ACC112 (cell line): Measurements from ENCODE around the gene TRUB2.

Experiments used
- H2AFZ ChIP-seq: fragments of 200-600 bp; sonication (generic); one replicate; pipeline ENCODE4 v1.6.0; 2017; ENCODE audit warnings: antibody characterized with exemption, low read length; ENCODE audit not compliant: unreplicated experiment
- H3K27ac ChIP-seq: fragments of 200-600 bp; sonication (generic); 2 replicates; pipeline ENCODE4 v1.5.1; 2014; ENCODE audit warnings: low read depth, mild to moderate bottlenecking, antibody characterized with exemption, low read length, moderate library complexity
- H3K27me3 ChIP-seq: fragments of 200-600 bp; sonication (generic); 2 replicates; pipeline ENCODE4 v1.6.1; 2014; ENCODE audit warnings: mild to moderate bottlenecking, antibody characterized with exemption, low read length, moderate library complexity, mixed read lengths; ENCODE audit not compliant: insufficient read depth
- H3K36me3 ChIP-seq: fragments of 200-600 bp; sonication (generic); 2 replicates; pipeline ENCODE4 v1.6.1; 2016; ENCODE audit warnings: mild to moderate bottlenecking, antibody characterized with exemption, low read length, moderate library complexity, mixed read lengths; ENCODE audit not compliant: insufficient read depth
- H3K4me1 ChIP-seq: fragments of 200-600 bp; sonication (generic); one replicate; pipeline ENCODE4 v1.6.1; 2016; ENCODE audit warnings: low read length, mixed read lengths; ENCODE audit not compliant: insufficient read depth, unreplicated experiment, control insufficient read depth
- H3K4me3 ChIP-seq: fragments of 200-600 bp; sonication (generic); 2 replicates; pipeline ENCODE4 v1.5.1; 2014; ENCODE audit warnings: mild to moderate bottlenecking, low read depth, low read length
- H3K79me2 ChIP-seq: fragments of 200-600 bp; sonication (generic); one replicate; pipeline ENCODE4 v1.6.0; 2016; ENCODE audit warnings: low read length; ENCODE audit not compliant: control insufficient read depth, unreplicated experiment, insufficient read depth

The TRUB2 gene

DNA sequence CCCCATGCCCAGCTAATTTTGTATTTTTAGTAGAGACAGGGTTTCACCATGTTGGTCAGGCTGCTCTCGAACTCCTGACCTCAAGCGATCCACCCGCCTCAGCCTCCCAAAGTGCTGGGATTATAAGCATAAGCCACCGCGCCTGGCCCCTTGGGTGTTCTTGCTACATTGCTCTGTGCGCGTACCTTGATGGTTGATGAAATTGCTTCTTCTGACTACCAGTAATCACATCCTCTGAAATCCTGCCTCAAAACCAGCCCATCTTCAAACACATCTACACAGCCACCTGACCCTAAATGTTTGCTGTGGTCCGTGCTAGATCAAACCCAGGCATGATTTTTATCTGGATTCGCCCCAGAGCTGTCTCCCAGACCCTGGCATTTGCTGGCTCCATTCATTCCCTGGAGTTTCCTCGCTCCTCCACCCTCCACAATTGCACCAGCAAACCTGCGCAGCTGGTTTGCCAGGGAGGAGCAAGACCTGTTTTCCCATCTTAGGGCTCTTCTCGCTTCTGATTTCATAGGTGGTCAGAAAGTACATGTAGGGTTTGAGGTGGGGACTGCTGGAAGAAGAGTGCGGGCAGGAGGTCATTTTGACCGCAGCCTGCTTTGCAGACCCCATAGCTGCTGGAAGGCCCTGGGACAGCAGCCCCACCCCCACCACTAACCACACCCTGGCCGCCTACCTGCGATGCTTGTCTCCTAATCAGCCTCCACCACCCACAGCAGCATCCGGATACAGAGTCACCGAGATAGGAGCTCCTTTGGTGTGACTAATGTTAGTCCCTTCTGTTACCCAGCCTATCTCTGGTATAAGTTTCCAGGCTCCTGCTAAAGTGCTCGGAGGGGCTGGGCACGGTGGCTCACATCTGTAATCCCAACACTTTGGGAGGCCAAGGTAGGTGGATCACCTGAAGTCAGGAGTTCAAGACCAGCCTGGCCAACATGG, 23.4 kb downstream of the TRUB2 start:
- H2AFZ ChIP-seq: no peak overlapping the region
- H3K4me1 ChIP-seq: peaks cover 22% of the 10 kb centered on the region
- no peaks in the 10 kb centered on the region for H3K27me3 ChIP-seq
- H3K27ac ChIP-seq: no peak overlapping the region
- no peaks in the 10 kb centered on the region for H3K79me2 ChIP-seq
- H3K4me3 ChIP-seq: no peak overlapping the region
- no peaks in the 10 kb centered on the region for H3K36me3 ChIP-seq

GRCh38 chr9:128297221-128297773, 24.9 kb downstream of the TRUB2 start:
- no peaks in the 10 kb centered on the region for H3K27me3 ChIP-seq
- H3K4me3 ChIP-seq: no peak overlapping the region
- no peak overlapping the region for H3K27ac ChIP-seq

DNA sequence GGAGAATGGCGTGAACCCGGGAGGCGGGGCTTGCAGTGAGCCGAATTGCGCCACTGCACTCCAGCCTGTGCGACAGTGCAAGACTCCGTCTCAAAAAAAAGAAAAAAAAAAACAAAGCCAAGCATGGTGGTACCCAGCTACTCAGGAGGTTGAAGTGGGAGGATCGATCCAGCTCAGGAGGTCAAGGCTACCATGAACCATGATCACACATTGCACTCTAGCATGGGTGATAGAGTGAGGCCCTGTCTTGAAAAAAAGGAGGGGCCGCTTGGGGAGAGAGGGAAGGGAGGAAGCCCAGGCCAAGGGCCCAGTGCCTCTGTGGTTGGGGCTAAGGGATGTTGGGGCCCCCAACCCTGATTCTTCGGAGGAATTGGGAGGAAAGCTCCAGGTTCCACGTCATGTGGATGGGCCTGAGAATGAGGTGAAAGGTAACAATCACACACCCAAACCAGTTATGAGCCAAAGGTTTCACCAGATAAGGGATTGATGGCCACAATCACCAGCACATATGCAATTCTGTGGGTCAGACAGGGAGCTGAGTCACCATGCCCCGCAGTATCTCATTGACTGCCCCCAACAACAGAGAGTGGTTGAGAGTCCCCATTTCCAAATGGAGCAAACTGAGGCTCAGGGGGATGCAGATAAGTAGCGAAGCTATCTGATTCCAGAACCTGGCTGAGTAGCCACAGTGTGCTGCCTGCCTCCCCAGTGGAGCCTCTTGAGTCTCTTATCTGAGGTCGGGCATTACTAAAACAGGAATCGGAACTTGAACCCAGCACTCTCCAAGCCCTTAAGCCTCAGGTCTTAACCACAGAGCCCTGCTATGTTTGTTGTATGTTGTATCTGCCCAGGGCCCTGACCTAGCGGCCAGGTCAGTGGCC, 25.7 kb downstream of the TRUB2 start:
- no peaks in the 10 kb centered on the region for H3K27me3 ChIP-seq
- H3K4me1 ChIP-seq: peaks cover 22% of the 10 kb centered on the region
- H3K4me3 ChIP-seq: no peak overlapping the region
- H3K36me3 ChIP-seq: no peaks in the 10 kb centered on the region
- no peak overlapping the region; the same call in 1 of the 2 replicates for H3K27ac ChIP-seq
- no peak overlapping the region for H2AFZ ChIP-seq
- H3K79me2 ChIP-seq: no peaks in the 10 kb centered on the region

More at GRCh38 chr9:128297221-128297773, 24.9 kb downstream of the TRUB2 start:
- Histone ChIP-seq H3K36me3 (no peaks in the 10 kb centered on the region), H3K4me1 (peaks cover 22% of the 10 kb centered on the region), H3K79me2 (no peaks in the 10 kb centered on the region), H2AFZ (no peak overlapping the region)

DNA sequence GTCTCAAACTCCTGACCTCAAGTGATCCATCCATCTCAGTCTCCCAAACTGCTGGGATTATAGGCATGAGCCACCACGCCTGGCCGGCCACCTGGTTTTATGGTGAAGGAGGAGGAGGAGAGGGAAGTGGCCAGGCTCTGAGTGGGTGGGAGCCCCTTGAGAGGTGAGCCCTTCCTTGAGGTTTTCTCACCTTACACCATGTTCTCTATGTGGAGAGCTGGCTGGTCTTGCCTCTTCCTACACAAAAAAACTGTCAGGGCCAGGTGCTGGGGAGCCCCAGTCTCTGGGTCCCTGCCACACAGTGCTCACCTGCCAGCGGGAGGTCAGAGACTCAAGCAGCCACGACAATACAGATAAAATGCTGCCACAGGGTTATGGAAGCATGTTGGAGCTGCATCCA, 28.1 kb downstream of the TRUB2 start:
- no peak overlapping the region for H2AFZ ChIP-seq
- peaks cover 16% of the 10 kb centered on the region for H3K4me1 ChIP-seq
- no peaks in the 10 kb centered on the region for H3K79me2 ChIP-seq
- H3K4me3 ChIP-seq: no peak overlapping the region
- no peaks in the 10 kb centered on the region for H3K36me3 ChIP-seq
- H3K27me3 ChIP-seq: no peaks in the 10 kb centered on the region
- no peak overlapping the region for H3K27ac ChIP-seq

GRCh38 chr9:128293091-128293490, 29.2 kb downstream of the TRUB2 start:
- no peak overlapping the region for H3K27ac ChIP-seq

DNA sequence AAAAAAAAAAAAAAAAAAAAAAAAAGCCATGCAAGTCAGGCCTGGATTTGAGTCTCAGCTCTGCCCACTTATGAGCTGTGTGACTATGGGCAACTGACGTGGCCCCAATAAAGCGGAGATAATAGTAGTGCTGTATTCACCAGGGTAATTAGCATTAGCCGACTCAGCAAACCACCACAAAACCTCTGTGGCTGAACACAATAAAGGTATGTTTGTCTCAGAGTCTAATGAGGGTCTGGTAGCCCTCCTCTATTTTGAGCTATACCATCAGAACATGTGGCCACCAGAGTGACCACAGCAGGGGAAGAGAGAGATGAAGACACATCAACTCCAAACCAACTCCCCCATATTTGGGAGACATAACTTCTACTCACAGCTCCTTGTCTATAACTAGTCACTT, 30.2 kb downstream of the TRUB2 start:
- Histone ChIP-seq H3K27ac (no peak overlapping the region), H3K4me1 (peaks cover 14% of the 10 kb centered on the region), H2AFZ (no peak overlapping the region), H3K4me3 (no peak overlapping the region), H3K79me2 (no peaks in the 10 kb centered on the region), H3K36me3 (peaks cover 3% of the 10 kb centered on the region; the same call in 1 of the 2 replicates), H3K27me3 (no peaks in the 10 kb centered on the region)

More at GRCh38 chr9:128293091-128293490, 29.2 kb downstream of the TRUB2 start:
- H3K79me2 ChIP-seq: no peaks in the 10 kb centered on the region
- H3K4me1 ChIP-seq: peaks cover 16% of the 10 kb centered on the region
- no peak overlapping the region for H2AFZ ChIP-seq
- peaks cover 2% of the 10 kb centered on the region; the same call in 1 of the 2 replicates for H3K36me3 ChIP-seq
- no peak overlapping the region for H3K4me3 ChIP-seq
- no peaks in the 10 kb centered on the region for H3K27me3 ChIP-seq

DNA sequence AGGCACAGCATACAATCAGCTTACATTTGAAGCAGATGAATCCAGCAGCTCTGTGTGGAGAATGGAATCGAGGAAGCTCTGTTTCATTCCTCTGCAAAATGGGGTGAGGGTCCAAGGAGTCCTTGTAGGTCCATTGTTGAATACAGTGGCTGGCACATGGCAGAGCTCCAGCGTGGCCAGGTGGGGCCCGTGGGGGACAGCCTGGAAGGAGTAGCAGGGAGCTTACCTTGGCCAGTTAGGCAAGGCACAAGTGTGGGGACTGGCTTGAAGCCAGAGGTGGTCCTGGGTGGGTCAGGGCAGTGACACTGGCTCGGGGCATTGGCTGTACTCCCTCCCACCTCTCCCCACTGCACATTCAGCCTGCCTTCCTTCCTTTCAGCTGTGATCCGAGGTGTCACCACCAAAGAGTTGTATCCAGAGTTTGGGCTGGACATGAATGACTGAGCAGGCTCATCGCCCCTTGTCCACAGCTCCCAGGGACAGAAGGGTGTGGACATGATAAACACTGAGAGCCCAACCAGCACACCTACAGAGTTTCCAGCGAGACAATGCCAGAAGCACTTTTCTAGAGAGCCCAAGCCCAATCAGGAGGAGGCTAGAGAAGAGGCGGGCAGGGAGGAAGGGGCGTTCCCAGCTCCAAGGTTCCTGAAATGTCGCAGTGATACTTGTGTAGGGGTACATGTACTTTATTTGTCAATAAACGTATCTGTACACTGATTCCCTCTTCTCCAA, 33.8 kb downstream of the TRUB2 start:
- H3K36me3 ChIP-seq: peaks cover 7% of the 10 kb centered on the region; the same call in 1 of the 2 replicates
- no peaks in the 10 kb centered on the region for H3K4me1 ChIP-seq
- no peak overlapping the region for H3K4me3 ChIP-seq
- no peak overlapping the region for H2AFZ ChIP-seq
- no peaks in the 10 kb centered on the region for H3K79me2 ChIP-seq
- H3K27ac ChIP-seq: no peak overlapping the region
- H3K27me3 ChIP-seq: no peaks in the 10 kb centered on the region

GRCh38 chr9:128286440-128286839, 35.8 kb downstream of the TRUB2 start:
- no peak overlapping the region for H3K4me3 ChIP-seq
- H3K27ac ChIP-seq: no peak overlapping the region
- H3K79me2 ChIP-seq: no peaks in the 10 kb centered on the region
- peaks cover 7% of the 10 kb centered on the region; the same call in 1 of the 2 replicates for H3K36me3 ChIP-seq
- H3K27me3 ChIP-seq: no peaks in the 10 kb centered on the region
- no peak overlapping the region for H2AFZ ChIP-seq
- no peaks in the 10 kb centered on the region for H3K4me1 ChIP-seq

DNA sequence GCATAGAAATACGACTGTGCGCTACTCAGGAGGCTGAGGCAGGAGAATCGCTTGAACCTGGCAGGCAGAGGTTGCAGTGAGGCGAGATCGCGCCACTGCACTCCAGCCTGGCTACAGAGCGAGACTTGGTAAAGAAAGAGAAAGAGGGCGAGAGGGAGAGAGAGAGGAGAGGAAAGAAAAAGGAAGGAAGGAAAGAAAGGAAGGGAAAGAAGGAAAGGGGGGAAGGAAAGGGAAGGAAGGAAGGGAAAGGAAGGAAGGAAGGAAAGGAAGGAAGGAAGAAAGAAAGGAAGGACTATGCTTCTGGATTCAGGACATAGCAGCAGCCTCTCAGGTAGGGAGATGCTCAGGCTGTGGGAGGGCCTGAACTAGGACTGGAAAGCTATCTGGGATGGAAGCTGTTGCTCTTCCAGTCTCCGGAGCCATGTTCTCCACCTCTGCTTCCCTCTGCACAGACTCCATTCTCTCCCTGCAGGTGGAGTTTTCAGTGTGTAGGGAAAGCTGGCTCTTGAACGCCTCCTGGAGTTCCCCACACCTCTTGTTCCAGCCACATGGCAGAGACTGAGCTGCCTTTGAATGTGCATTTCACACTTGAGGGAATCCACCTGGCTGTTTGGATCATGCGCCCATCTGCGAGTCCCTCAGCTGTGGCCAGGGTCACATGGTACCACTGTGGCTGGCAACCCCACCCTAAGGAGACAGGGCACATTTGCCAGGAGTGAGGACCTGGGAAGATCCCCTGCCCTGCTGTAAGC, 37.0 kb downstream of the TRUB2 start:
- H3K27ac ChIP-seq: no peak overlapping the region
- H3K36me3 ChIP-seq: peaks cover 7% of the 10 kb centered on the region; the same call in 1 of the 2 replicates
- H2AFZ ChIP-seq: no peak overlapping the region
- no peaks in the 10 kb centered on the region for H3K79me2 ChIP-seq
- no peaks in the 10 kb centered on the region for H3K27me3 ChIP-seq
- H3K4me3 ChIP-seq: no peak overlapping the region
- H3K4me1 ChIP-seq: no peaks in the 10 kb centered on the region
